Fibroblast of upper back skin (primary cell): ENCODE data around the gene MAP4K4.

ENCODE experiments used
- DNase-seq: peaks from one replicate; pipeline ENCODE4 v3.0.0-alpha.2; 2013

The MAP4K4 gene

GRCh38 chr2:101820519-101820918 lies 123.0 kb downstream of the MAP4K4 start:
- DNase-seq, result peak; percentile 54

GRCh38 chr2:101821059-101821805 lies 123.7 kb downstream of the MAP4K4 start:
- no peak for DNase-seq

- no peak for DNase-seq
These were observed 124.4 kb downstream of the MAP4K4 start for GRCh38 chr2:101821828-101822458.

- DNase-seq, result peak; percentile 71
These were observed 125.9 kb downstream of the MAP4K4 start for GRCh38 chr2:101823347-101823791.

- DNase-seq, result no peak
These were observed 126.4 kb downstream of the MAP4K4 start for GRCh38 chr2:101823859-101824258.

GRCh38 chr2:101826716-101827115 lies 129.2 kb downstream of the MAP4K4 start:
- DNase-seq, result no peak

- peak; percentile 88 for DNase-seq
These were observed 129.7 kb downstream of the MAP4K4 start for GRCh38 chr2:101827246-101827645.

- DNase-seq, result no peak
These were observed 130.8 kb downstream of the MAP4K4 start for GRCh38 chr2:101828257-101828656.

GRCh38 chr2:101828673-101829334 lies 131.3 kb downstream of the MAP4K4 start:
- peak; percentile 59 for DNase-seq

- DNase-seq, result no peak
These were observed 131.9 kb downstream of the MAP4K4 start for GRCh38 chr2:101829429-101829828.

GRCh38 chr2:101830146-101830545 lies 132.6 kb downstream of the MAP4K4 start:
- DNase-seq, result no peak

- DNase-seq, result no peak
These were observed 133.0 kb downstream of the MAP4K4 start for GRCh38 chr2:101830555-101830954.

GRCh38 chr2:101831351-101831865 lies 133.9 kb downstream of the MAP4K4 start:
- DNase-seq, result peak; percentile 72

- DNase-seq, result no peak
These were observed 134.6 kb downstream of the MAP4K4 start for GRCh38 chr2:101832114-101832513.

GRCh38 chr2:101833890-101834523 lies 136.5 kb downstream of the MAP4K4 start:
- DNase-seq, result no peak

- no peak for DNase-seq
These were observed 139.8 kb downstream of the MAP4K4 start for GRCh38 chr2:101837354-101837753.

GRCh38 chr2:101841679-101842327 lies 144.3 kb downstream of the MAP4K4 start:
- no peak for DNase-seq

GRCh38 chr2:101842471-101842870 lies 145.0 kb downstream of the MAP4K4 start:
- DNase-seq, result no peak

GRCh38 chr2:101843048-101843447 lies 145.5 kb downstream of the MAP4K4 start:
- peak; percentile 28 for DNase-seq

- DNase-seq, result no peak
These were observed 146.0 kb downstream of the MAP4K4 start for GRCh38 chr2:101843471-101843870.

- peak; percentile 31 for DNase-seq
These were observed 146.6 kb downstream of the MAP4K4 start for GRCh38 chr2:101844055-101844635.

GRCh38 chr2:101846973-101847372 lies 149.5 kb downstream of the MAP4K4 start:
- no peak for DNase-seq
